Memory B cell (primary cell): ENCODE data around the gene DLGAP1.
A peak's percentile ranks its signal among the peaks of the same experiment; 100 is the strongest.
"Not testable (repeated sequence)": the region's sequence is repeated elsewhere in the genome, so short reads cannot be mapped to it uniquely, and the experiment has no call there.

Experiments
- ATAC-seq: fragments of 150-1000 bp; cut with Tn5 transposase; 2 replicates; pipeline ENCODE4 v1.10.0; 2021; ENCODE audit warnings: low read depth, mild to moderate bottlenecking, moderate library complexity
- DNase-seq, 2 donors: peaks; one replicate each; pipeline ENCODE4 v3.0.0; 2022; ENCODE audit warnings: low spot score in 2 of 2
- H3K27ac Mint-ChIP-seq: one replicate; pipeline ENCODE4 v1.8.0; 2022; ENCODE audit warnings: mild to moderate bottlenecking, moderate library complexity, mixed read lengths
- H3K27me3 Mint-ChIP-seq: one replicate; pipeline ENCODE4 v1.8.0; 2022; ENCODE audit warnings: mixed read lengths
- H3K36me3 Mint-ChIP-seq: one replicate; pipeline ENCODE4 v1.8.0; 2022; ENCODE audit warnings: mild to moderate bottlenecking, mixed read lengths
- H3K4me1 Mint-ChIP-seq: one replicate; pipeline ENCODE4 v1.8.0; 2022; ENCODE audit warnings: mixed read lengths
- H3K4me3 Mint-ChIP-seq: one replicate; pipeline ENCODE4 v1.8.0; 2022; ENCODE audit warnings: mild to moderate bottlenecking, moderate library complexity, mixed read lengths
- H3K9me3 Mint-ChIP-seq: one replicate; pipeline ENCODE4 v1.8.0; 2022; ENCODE audit warnings: mixed read lengths

The DLGAP1 gene

DNA sequence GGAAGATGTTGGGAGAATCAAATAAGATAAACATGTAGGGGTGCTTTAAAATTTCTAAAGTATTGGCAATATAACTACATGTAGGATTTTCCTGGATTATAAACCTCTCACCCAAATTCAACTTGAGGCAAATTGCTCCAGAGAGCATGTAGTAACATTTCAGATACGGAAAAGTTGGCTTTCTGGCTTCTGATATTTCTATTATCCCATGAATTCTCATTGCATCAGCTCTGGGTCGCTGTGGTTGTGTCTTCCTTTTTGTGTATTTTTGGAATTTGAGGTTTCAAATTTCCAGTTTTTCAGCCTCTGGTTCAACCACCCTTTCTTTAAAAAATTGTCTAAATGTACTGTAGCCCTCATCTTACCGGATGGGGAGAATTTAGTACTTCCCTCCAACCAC is 972.8 kb downstream of the DLGAP1 start:
- Mint-ChIP-seq H3K36me3 (no peaks in the 10 kb centered on the region), H3K27me3 (no peaks in the 10 kb centered on the region), H3K4me3 (no peak overlapping the region), H3K27ac (no peak overlapping the region), H3K9me3 (no peaks in the 10 kb centered on the region), H3K4me1 (peaks cover 2% of the 10 kb centered on the region)
- DNase-seq (no peak), ATAC-seq (no peak)

DNA sequence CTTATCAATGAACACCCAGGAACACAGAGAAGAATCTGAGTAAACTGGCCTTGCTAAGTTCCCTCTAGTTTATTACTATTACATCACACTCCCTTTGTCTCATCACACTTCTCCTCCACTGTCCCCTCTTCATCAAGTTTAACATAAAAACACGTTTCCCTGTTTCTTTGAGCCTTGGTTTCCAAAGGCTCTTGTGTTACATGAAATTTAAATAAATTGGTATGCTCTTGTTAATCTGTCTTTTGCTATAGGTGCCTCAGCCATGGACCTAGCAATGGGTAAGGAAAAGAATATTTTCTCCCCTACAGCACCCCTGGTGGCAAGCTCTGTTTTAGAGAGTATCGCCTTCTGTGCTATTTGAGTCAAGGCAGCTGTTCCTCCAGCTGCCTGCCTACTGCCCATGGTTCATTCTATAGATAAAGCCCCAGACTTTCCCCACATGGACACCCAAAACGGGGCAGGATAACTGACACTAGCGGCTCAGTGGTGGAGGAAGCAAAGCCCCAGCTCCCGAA is 973.4 kb downstream of the DLGAP1 start:
- ATAC-seq (peak; percentile 82), DNase-seq (no peak)
- Mint-ChIP-seq H3K36me3 (no peaks in the 10 kb centered on the region), H3K27me3 (no peaks in the 10 kb centered on the region), H3K4me1 (peaks cover 2% of the 10 kb centered on the region), H3K27ac (no peak overlapping the region), H3K4me3 (no peak overlapping the region), H3K9me3 (no peaks in the 10 kb centered on the region)

DNA sequence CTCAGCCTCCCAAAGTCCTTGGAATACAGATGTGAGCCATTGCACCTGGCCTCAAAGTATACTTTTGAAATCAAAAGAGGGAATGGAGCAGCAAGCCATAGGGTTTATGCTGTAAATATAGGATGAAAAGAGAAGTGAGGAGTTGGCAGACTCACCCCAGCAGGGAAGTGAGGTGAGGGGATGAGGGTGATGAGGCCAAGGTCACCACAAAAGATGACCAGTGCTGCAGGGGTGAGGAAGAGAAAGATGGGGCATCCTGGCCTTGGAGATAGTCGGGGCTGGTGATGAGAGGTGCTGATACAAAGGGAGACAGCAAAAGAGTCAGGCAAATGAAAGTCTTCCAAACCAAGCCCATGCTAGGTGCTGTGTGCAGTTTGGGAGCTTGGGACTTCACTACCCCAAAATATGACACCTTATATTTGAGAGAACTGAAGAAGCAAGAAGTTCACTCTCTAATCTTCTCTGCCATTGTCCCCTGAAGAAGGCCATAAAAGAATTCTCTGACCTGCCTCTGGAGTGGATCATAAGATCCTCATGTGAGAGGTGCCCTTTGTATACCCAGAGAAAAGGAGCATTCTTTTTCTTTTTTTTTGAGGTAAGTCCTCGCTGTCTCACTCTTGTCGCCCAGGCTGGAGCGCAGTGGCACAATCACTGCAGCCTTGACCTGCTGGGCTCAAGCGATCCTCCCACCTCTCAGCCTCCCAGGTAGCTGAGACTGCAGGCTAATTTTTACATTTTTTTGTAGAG is 974.1 kb downstream of the DLGAP1 start:
- DNase-seq: no peak
- H3K27ac Mint-ChIP-seq: no peak overlapping the region
- no peaks in the 10 kb centered on the region for H3K36me3 Mint-ChIP-seq
- no peaks in the 10 kb centered on the region for H3K27me3 Mint-ChIP-seq
- ATAC-seq: no peak
- peaks cover 2% of the 10 kb centered on the region for H3K4me1 Mint-ChIP-seq
- no peak overlapping the region for H3K4me3 Mint-ChIP-seq
- H3K9me3 Mint-ChIP-seq: no peaks in the 10 kb centered on the region

DNA sequence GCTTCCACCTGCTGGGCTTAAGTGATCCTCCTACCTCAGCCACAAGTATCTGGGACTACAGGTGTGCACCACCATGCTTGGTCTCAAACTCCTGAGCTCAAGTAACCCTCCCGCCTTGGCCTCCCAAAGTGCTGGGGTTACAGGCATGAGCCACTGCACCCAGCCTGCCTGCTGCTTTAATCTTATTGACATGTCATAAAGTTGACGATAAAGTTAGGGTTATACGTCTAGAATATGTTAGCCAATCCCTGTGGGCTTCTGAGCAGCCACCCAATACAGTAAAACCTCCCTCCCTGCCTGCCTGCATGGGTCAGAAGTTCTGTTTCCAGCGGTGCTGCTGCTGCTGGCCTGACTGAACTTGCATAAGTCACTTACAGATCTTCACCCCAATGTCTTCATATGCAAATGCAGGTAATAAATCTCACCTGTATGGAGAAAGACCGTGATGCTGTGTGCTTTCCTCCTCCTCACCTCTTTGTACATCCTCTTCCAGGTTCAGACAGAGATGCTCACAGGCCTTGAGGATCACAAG is 975.1 kb downstream of the DLGAP1 start:
- Mint-ChIP-seq H3K4me1 (no peaks in the 10 kb centered on the region), H3K27ac (no peak overlapping the region), H3K27me3 (no peaks in the 10 kb centered on the region), H3K36me3 (no peaks in the 10 kb centered on the region), H3K9me3 (no peaks in the 10 kb centered on the region), H3K4me3 (no peak overlapping the region)
- DNase-seq (no peak), ATAC-seq (no peak)

DNA sequence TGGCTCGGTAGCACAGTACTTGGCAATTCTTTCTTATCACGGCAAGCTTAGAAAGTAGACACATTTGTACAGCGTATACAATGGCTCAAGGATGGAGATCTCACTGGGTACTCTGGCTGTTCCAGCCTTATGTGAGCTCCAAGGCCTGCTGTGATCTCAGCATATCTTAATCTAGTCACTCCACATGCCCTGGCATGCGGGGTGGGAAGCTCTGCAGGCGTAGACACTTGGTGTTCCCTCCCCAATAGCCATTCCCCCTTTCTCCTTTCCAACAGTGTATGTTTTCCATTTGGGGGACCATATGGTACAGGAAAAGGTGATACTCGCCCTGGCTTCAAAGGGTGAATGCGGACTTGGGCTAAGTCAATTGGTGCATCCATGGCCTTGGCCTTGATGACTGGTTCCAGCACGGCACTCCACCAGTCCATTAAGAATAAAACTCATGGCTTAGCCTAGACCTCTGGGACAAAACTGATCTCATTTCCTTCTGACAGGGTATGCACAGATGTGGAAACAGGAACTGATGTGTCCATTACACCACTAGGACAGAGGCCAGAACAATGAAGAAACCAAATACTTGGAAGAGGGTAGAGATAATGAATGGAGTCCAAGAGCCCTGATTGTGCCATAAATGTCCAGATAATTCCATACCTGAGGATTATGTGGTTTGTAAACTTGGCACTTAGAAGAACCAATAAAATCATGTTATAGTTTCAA is 976.7 kb downstream of the DLGAP1 start:
- Mint-ChIP-seq H3K4me1 (peaks cover 3% of the 10 kb centered on the region), H3K36me3 (peaks cover 2% of the 10 kb centered on the region), H3K27me3 (no peaks in the 10 kb centered on the region), H3K4me3 (no peak overlapping the region), H3K27ac (no peak overlapping the region), H3K9me3 (no peaks in the 10 kb centered on the region)
- no peak for DNase-seq
- no peak for ATAC-seq

DNA sequence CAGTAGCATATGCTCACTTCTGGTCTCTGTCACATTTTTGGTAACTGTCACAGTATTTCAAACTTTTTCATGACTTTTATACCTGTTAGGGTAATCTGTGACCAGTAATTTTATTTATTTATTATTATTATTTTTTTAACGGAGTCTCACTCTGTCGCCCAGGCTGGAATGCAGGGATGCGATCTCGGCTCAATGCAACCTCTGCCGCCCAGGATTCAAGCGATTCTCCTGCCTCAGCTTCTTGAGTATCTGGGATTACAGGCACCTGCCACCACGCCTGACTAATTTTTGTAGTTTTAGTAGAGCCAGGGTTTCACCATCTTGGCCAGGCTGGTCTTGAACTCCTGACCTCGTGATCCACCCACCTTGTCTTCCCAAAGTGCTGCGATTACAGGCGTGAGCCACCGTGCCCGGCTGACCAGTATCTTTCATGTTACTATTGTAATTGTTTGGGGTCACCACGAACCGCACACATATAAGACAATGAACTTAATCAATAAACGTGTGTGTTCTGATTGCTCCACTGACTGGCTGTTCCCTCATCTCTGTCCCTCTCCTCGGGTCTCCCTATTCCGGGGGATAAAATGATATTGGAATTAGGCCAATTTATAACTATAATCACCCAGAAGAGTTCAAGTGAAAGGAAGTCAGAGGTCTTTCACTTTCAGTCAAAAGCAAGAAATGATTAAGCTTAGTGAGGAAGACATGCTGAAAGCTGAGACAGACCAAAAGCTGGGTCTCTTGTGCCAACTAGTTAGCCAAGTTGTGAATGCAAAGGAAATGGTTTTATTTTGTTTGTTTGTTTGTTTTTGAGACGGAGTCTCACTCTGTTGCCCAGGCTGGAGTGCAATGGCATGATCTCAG is 982.2 kb downstream of the DLGAP1 start:
- peak overlapping the region; percentile 77 for H3K27ac Mint-ChIP-seq
- DNase-seq (no peak), ATAC-seq (peak; percentile 57)

DNA sequence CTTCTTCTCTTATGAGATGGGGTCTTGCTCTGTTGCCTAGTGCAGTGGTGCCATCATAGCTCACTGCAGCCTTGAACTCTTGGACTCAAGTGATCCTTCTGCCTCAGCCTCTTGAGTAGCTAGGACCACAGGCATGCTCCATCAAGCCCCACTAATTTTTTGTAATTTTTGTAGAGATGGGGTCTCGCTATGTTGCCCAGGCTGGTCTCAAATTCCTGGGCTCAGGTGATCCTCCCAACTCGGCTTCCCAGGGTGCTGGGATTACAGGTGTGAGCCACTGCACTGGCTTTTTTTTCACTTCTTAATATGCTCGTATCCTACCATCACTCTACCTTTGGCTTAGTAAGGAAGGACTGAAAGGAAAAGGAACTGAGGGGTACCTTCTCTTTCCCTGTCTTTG is 983.0 kb downstream of the DLGAP1 start:
- not testable (repeated sequence) for DNase-seq, ATAC-seq, H3K9me3 Mint-ChIP-seq, H3K36me3 Mint-ChIP-seq, H3K4me3 Mint-ChIP-seq, H3K27ac Mint-ChIP-seq, H3K27me3 Mint-ChIP-seq
- H3K4me1 Mint-ChIP-seq: peaks cover 10% of the 10 kb centered on the region

More for the DNA sequence above, 982.2 kb downstream of the DLGAP1 start:
- Mint-ChIP-seq H3K4me3 (peak overlapping the region; percentile 78), H3K27me3 (no peaks in the 10 kb centered on the region), H3K4me1 (peaks cover 8% of the 10 kb centered on the region), H3K9me3 (no peaks in the 10 kb centered on the region), H3K36me3 (peaks cover 2% of the 10 kb centered on the region)

DNA sequence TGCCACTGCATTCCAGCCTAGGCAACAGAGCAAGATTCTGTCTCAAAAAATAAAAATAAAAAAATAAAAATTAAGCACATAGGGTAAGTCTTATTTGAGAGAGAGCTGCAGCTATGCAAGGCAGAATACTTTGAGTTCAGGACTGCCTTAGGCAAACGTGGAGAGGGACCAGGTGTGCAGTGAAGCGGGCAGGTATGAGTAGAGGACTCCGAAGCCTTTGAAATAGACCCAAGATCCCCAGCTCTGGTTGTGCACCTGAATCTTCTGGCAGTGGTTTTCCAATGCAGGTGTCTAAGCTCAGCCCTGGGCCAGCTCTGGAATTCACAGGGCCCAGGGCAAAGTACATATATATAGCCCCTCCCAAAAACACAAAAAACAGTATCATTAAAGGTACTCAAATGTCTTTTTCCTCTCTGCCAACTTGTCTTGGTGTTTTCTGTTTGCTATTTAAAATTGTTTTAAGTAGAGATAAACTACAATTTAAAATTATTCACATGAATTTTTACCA is 983.9 kb downstream of the DLGAP1 start:
- H3K36me3 Mint-ChIP-seq: peaks cover 2% of the 10 kb centered on the region

DNA sequence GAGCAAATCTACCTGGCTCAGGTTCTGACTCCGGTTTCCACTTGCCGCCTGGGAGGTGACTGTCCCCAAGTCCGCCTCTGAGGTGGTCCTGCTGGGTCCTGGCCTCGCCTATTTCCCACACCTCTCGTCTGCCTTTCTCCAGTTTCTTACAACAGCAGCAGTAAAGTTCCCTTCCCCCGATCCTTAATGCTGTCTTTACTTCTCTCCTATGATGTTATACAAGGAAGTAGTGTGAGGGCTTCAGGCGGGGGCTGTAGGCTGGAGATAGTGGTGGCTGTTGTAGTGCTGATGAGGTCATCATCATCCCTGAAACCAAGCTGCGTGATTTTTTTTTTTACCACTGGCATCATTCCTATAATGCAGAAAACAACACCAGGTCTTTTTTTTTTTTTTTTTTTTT is 986.3 kb downstream of the DLGAP1 start:
- H3K27me3 Mint-ChIP-seq: no peaks in the 10 kb centered on the region
- H3K9me3 Mint-ChIP-seq: no peaks in the 10 kb centered on the region
- DNase-seq (no peak), ATAC-seq (no peak)
- no peak overlapping the region for H3K27ac Mint-ChIP-seq
- H3K36me3 Mint-ChIP-seq: no peaks in the 10 kb centered on the region
- H3K4me1 Mint-ChIP-seq: peaks cover 15% of the 10 kb centered on the region
- no peak overlapping the region for H3K4me3 Mint-ChIP-seq

More for the DNA sequence above, 983.9 kb downstream of the DLGAP1 start:
- no peak for ATAC-seq
- no peaks in the 10 kb centered on the region for H3K9me3 Mint-ChIP-seq
- DNase-seq: no peak
- H3K4me3 Mint-ChIP-seq: no peak overlapping the region
- no peak overlapping the region for H3K27ac Mint-ChIP-seq
- H3K27me3 Mint-ChIP-seq: no peaks in the 10 kb centered on the region
- peaks cover 16% of the 10 kb centered on the region for H3K4me1 Mint-ChIP-seq

DNA sequence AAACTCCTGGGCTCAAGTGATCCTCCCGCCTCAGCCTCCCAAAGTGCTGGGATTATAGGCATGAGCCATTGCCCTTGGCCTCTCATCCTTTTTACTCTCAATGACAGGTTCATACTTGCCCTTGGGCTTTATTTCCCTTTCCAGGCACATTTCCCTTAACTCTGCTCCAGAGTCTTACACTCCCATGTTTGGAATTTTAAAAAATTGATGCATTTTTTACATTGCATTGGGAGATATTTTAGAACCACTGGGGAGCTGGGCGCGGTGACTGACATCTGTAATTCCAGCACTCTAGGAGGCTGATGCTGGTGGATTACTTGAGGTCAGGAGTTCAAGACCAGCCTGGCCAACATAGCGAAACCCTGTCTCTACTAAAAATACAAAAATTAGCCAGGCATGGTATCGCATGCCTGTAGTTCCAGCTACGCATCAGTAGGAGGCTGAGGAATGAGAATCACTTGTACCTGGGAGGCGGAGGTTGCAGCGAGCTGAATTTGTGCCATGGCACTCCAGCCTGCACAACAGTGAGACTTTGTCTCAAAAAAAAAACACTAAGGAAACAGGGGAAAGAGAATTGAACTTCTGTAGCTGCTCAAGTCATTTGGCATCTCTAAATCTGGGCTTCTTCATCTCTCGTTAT is 986.9 kb downstream of the DLGAP1 start:
- ATAC-seq: no peak
- no peaks in the 10 kb centered on the region for H3K27me3 Mint-ChIP-seq
- H3K27ac Mint-ChIP-seq: no peak overlapping the region

DNA sequence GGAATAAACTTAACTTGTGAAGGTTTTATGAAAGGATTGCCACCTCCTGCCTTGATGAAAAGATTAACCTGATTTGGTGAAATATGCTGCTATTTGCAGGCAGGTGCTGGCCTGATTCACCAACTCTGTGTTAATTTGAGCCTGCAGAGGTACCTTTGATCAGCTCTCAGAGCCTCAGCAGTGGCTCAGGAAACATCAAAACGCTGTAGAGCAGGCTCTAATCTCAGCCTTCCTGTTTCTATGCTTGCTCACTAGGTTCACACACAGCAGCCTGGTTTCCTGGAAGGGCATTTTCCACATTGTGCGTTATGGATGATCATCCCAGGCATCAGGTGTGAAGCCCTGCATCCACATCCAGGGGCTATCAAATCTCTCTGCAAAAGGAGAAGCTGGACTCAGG is 988.2 kb downstream of the DLGAP1 start:
- no peak for DNase-seq
- ATAC-seq: peak; percentile 32
- no peaks in the 10 kb centered on the region for H3K27me3 Mint-ChIP-seq
- peak overlapping the region; percentile 24 for H3K27ac Mint-ChIP-seq
- H3K36me3 Mint-ChIP-seq: peaks cover 4% of the 10 kb centered on the region
- H3K9me3 Mint-ChIP-seq: no peaks in the 10 kb centered on the region
- H3K4me1 Mint-ChIP-seq: peaks cover 8% of the 10 kb centered on the region
- no peak overlapping the region for H3K4me3 Mint-ChIP-seq

More for the DNA sequence above, 986.9 kb downstream of the DLGAP1 start:
- Mint-ChIP-seq H3K36me3 (no peaks in the 10 kb centered on the region), H3K9me3 (no peaks in the 10 kb centered on the region), H3K4me3 (no peak overlapping the region), H3K4me1 (peaks cover 11% of the 10 kb centered on the region)
- no peak for DNase-seq

DNA sequence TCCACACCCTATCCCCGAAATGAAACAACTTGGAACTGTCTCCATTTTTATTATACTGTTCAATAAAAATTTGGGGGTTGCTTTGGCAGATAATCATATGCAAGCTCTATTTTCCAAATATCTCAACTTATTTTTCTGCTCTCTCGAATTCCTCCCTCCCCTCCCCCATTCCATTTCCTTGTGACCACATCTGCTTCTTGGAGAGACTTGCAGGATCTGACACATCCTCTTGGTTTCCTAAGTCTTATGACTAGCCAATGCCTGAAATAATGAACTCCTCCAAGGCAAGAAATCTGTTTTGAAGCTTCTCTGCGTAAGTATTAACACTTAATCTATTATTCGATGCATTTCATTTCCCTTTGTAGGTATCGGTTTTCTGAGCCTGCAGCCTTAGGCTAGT is 989.1 kb downstream of the DLGAP1 start:
- Mint-ChIP-seq H3K27ac (no peak overlapping the region), H3K36me3 (peaks cover 4% of the 10 kb centered on the region), H3K27me3 (no peaks in the 10 kb centered on the region), H3K9me3 (no peaks in the 10 kb centered on the region), H3K4me3 (no peak overlapping the region), H3K4me1 (peaks cover 8% of the 10 kb centered on the region)
- DNase-seq: no peak
- ATAC-seq: no peak

DNA sequence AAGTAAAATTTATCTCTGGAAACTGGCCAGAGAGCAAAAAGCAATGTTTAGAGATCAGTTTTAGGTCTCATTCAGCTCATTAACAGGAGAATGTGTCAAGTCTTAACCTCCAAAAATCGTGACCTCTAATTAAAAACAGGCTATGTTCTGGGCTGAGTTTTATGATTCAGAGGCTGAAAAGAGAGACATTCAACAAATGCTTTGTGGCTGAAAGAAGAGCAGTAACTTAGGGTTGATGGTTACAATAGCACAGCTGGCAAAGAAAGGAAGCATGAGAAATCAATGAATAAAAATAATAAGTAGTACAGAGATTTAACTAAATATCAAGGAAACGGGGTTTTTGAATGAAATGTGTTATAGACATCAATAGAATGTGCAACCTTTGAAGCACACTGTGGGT is 992.1 kb downstream of the DLGAP1 start:
- no peaks in the 10 kb centered on the region for H3K9me3 Mint-ChIP-seq
- DNase-seq (no peak), ATAC-seq (no peak)
- no peaks in the 10 kb centered on the region for H3K27me3 Mint-ChIP-seq
- peaks cover 8% of the 10 kb centered on the region for H3K36me3 Mint-ChIP-seq
- peaks cover 23% of the 10 kb centered on the region for H3K4me1 Mint-ChIP-seq
- no peak overlapping the region for H3K4me3 Mint-ChIP-seq
- no peak overlapping the region for H3K27ac Mint-ChIP-seq
